Sigmoid colon (tissue), 4 donors: Measurements from ENCODE around the gene PAK2.

ENCODE experiments used
- EP300 ChIP-seq, 4 donors: sonication (generic); formaldehyde crosslinking; IDR thresholded peaks; one replicate each; pipeline ENCODE4 v1.6.1; 2017; ENCODE audit warnings: antibody characterized with exemption in 4 of 4
- POLR2A ChIP-seq, 2 donors: fragments of 450-650 bp; IDR thresholded peaks; one replicate each; pipeline ENCODE4 v1.6.1; 2016; ENCODE audit warnings: antibody characterized with exemption in 2 of 2, mild to moderate bottlenecking in 2 of 2, moderate library complexity in 2 of 2
- POLR2AphosphoS5 ChIP-seq, 4 donors: sonication (generic); formaldehyde crosslinking; IDR thresholded peaks; one replicate each; pipeline ENCODE4 v1.6.1; 2017; ENCODE audit warnings: antibody characterized with exemption in 4 of 4
- TF ChIP-seq, protein P1 (sequence below), 4 experiments: fragments of 450-650 bp in 3 of 4; fragments of 200-600 bp in 1 of 4; IDR thresholded peaks; one replicate each; pipeline ENCODE4 v1.5.1; 2016 to 2019; ENCODE audit warnings: antibody characterized with exemption in 4 of 4, mild to moderate bottlenecking in 3 of 4, moderate library complexity in 2 of 4

DNA sequence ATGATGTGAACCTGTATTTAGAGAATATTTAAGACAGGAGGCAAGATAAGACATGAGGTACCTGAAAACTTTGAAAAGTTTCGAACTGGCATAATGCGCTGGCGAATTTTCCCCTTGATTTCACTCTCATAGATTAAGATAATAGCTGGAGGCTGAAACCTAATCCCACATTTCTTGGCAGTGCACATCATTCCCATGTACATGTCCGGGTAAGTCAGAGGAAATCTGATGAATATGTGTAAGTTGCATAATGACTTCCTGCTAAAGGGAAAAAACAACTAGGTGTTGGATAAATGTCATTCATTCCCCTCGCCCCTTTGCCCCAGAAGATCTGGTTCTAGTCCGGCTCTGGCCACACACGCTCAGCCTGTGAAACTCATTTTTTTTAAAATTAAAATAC lies 31.2 kb upstream of the PAK2 start:
- TF ChIP-seq, protein P1, sequence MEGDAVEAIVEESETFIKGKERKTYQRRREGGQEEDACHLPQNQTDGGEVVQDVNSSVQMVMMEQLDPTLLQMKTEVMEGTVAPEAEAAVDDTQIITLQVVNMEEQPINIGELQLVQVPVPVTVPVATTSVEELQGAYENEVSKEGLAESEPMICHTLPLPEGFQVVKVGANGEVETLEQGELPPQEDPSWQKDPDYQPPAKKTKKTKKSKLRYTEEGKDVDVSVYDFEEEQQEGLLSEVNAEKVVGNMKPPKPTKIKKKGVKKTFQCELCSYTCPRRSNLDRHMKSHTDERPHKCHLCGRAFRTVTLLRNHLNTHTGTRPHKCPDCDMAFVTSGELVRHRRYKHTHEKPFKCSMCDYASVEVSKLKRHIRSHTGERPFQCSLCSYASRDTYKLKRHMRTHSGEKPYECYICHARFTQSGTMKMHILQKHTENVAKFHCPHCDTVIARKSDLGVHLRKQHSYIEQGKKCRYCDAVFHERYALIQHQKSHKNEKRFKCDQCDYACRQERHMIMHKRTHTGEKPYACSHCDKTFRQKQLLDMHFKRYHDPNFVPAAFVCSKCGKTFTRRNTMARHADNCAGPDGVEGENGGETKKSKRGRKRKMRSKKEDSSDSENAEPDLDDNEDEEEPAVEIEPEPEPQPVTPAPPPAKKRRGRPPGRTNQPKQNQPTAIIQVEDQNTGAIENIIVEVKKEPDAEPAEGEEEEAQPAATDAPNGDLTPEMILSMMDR (IDR thresholded peaks at IDR 0.05): no peak
- TF ChIP-seq POLR2AphosphoS5 (IDR thresholded peaks at IDR 0.05) (no peak), POLR2A (IDR thresholded peaks at IDR 0.05) (no peak), EP300 (IDR thresholded peaks at IDR 0.05) (no peak)
